HL-60 (cell line): ENCODE measurements around the gene NOS1AP.

Experiments
- DNase-seq, 2 experiments: peaks; one replicate each; pipeline ENCODE4 v3.0.0-alpha.2; 2010 to 2020; ENCODE audit warnings: low read depth in 1 of 2, low spot score in 1 of 2
- H3K27ac ChIP-seq: fragments of 250-450 bp; sonication (Bioruptor Pico); replicated peaks from 2 replicates; pipeline ENCODE4 v1.5.1; 2020; ENCODE audit warnings: mild to moderate bottlenecking, moderate library complexity
- H3K27me3 ChIP-seq: fragments of 250-450 bp; sonication (Bioruptor Pico); 2 replicates; pipeline ENCODE4 v1.5.1; 2021; ENCODE audit warnings: mild to moderate bottlenecking, moderate library complexity; ENCODE audit not compliant: insufficient read depth, poor library complexity, severe bottlenecking
- H3K4me3 ChIP-seq: replicated peaks from 2 replicates; pipeline ENCODE4 v1.5.1; 2011; ENCODE audit warnings: mild to moderate bottlenecking, control low read depth, low read length; ENCODE audit not compliant: insufficient read depth
- GABPA ChIP-seq: IDR thresholded peaks from 2 replicates; pipeline ENCODE4 v1.6.1; 2012; ENCODE audit warnings: low read depth
- POLR2AphosphoS5 ChIP-seq: IDR thresholded peaks from 2 replicates; pipeline ENCODE4 v1.6.1; 2012; ENCODE audit warnings: low read depth
- REST ChIP-seq: IDR thresholded peaks from 2 replicates; pipeline ENCODE4 v1.6.1; 2012; ENCODE audit warnings: low read depth; ENCODE audit not compliant: insufficient replicate concordance
- SPI1 ChIP-seq: IDR thresholded peaks from 2 replicates; pipeline ENCODE4 v1.6.1; 2012; ENCODE audit warnings: low read depth, mild to moderate bottlenecking, borderline replicate concordance
- TF ChIP-seq, protein P1 (sequence below): IDR thresholded peaks from one replicate; pipeline ENCODE4 v1.5.1; 2011; ENCODE audit warnings: low read length, control low read depth, inconsistent platforms; ENCODE audit not compliant: insufficient read depth

The NOS1AP gene

DNA sequence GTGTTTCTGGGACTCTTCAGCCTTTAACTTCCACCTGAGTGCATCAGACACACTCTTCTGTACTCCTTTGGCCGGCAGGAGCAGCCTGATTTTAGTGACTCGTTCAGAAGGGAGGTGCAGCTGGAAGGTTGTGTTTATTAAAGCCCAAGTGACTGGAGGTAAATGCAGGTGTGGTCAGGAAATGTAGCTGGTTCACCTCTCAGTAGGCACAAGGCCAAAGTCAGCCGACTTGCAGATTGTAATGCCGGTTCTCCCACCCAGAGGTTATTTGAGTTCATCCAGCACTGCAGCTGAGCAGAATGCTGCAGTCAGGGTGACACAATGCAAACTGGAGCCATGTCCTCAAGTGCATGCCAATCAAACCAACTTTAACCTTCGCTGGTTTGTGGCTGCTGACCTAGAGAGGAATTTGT lies 215.7 kb downstream of the NOS1AP start:
- Histone ChIP-seq H3K27me3 (peaks cover 8% of the 10 kb centered on the region), H3K27ac (no peak overlapping the region), H3K4me3 (no peak overlapping the region)
- no peak for DNase-seq
- no peak for TF ChIP-seq SPI1
- TF ChIP-seq, protein P1, sequence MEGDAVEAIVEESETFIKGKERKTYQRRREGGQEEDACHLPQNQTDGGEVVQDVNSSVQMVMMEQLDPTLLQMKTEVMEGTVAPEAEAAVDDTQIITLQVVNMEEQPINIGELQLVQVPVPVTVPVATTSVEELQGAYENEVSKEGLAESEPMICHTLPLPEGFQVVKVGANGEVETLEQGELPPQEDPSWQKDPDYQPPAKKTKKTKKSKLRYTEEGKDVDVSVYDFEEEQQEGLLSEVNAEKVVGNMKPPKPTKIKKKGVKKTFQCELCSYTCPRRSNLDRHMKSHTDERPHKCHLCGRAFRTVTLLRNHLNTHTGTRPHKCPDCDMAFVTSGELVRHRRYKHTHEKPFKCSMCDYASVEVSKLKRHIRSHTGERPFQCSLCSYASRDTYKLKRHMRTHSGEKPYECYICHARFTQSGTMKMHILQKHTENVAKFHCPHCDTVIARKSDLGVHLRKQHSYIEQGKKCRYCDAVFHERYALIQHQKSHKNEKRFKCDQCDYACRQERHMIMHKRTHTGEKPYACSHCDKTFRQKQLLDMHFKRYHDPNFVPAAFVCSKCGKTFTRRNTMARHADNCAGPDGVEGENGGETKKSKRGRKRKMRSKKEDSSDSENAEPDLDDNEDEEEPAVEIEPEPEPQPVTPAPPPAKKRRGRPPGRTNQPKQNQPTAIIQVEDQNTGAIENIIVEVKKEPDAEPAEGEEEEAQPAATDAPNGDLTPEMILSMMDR = no peak
- no peak for TF ChIP-seq GABPA
- TF ChIP-seq POLR2AphosphoS5 = no peak
- TF ChIP-seq REST = no peak

GRCh38 chr1:162291000-162291399 lies 221.5 kb downstream of the NOS1AP start:
- H3K4me3 ChIP-seq = no peak overlapping the region
- H3K27ac ChIP-seq = no peak overlapping the region
- no peaks in the 10 kb centered on the region for H3K27me3 ChIP-seq
- TF ChIP-seq GABPA (no peak), POLR2AphosphoS5 (no peak), REST (no peak), SPI1 (no peak)
- TF ChIP-seq, protein P1 = no peak
- no peak for DNase-seq

DNA sequence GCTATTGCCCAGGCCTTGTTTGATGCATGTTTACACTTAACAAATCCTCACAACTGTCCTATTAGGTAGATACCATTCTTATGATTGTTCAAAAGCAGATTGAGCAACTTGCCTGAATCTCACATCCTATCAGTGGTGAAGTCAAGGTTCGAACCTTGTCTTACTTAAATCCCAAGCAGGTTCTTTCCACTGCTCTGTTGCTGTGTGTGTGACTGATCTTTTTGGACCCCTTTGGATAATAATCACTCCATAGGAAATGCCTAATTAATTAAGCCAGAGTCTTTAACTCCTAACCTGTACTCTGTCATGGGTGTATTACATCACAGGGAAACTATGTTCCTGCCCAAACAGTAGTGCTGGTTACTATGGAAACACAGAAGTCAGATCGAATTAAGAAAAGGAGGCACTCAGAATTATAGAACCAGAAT lies 222.9 kb downstream of the NOS1AP start:
- DNase-seq = no peak
- no peaks in the 10 kb centered on the region for H3K27me3 ChIP-seq
- H3K27ac ChIP-seq = no peak overlapping the region
- no peak overlapping the region for H3K4me3 ChIP-seq
- TF ChIP-seq GABPA (no peak), POLR2AphosphoS5 (no peak), REST (no peak), SPI1 (no peak)
- TF ChIP-seq, protein P1 = no peak
